ENCODE data around the gene AMOTL2. TPM values are rescaled to one million over a fixed set of nuclear protein-coding genes. Genes with fewer than 3 reads are reported as not detected.

Gene AMOTL2
- total RNA-seq, 4 donors from 2014 or later = 17.9 to 29.9 (median 20.6) TPM

DNA sequence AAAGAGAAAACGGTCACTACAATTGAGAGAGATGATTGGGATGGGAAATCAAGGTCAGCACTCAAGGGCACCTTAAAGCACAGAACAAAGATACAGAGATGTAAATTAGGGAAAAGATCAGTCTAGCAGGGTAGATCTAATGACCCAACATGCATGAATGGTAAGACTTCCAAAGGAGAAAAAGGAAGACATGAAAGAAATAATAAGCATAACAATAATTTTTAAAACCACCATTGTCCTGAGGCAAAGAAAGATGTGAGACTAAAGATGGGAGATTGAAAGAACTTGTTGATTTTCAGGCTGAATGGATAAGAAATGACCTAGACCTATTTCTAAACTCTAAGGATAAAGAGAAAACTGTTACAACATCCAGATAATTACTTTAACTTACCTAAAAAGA, 34.8 kb upstream of the AMOTL2 start:
- intact Hi-C loops (cut with DNase I; ENCODE audit: low total_unique reads) = no loop called here
- no peaks in the 10 kb centered on the region for H3K36me3 ChIP-seq
- no peaks in the 10 kb centered on the region for H3K9me3 ChIP-seq
- ATAC-seq = no peak
- DNase-seq = no peak
- no peak overlapping the region for H3K4me3 ChIP-seq
- in situ Hi-C loops (cut with MboI; ENCODE audit: low sequenced_read_pairs in 4 of 4) = no loop called here
- H3K27me3 ChIP-seq = peaks cover 0 to 7% (median 0%) of the 10 kb centered on the region in 3 donors
- peaks cover 6 to 11% of the 10 kb centered on the region in 2 donors for H3K4me1 ChIP-seq
- TF ChIP-seq, protein P1, sequence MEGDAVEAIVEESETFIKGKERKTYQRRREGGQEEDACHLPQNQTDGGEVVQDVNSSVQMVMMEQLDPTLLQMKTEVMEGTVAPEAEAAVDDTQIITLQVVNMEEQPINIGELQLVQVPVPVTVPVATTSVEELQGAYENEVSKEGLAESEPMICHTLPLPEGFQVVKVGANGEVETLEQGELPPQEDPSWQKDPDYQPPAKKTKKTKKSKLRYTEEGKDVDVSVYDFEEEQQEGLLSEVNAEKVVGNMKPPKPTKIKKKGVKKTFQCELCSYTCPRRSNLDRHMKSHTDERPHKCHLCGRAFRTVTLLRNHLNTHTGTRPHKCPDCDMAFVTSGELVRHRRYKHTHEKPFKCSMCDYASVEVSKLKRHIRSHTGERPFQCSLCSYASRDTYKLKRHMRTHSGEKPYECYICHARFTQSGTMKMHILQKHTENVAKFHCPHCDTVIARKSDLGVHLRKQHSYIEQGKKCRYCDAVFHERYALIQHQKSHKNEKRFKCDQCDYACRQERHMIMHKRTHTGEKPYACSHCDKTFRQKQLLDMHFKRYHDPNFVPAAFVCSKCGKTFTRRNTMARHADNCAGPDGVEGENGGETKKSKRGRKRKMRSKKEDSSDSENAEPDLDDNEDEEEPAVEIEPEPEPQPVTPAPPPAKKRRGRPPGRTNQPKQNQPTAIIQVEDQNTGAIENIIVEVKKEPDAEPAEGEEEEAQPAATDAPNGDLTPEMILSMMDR (IDR thresholded peaks at IDR 0.05 in 4 of 5, conservative IDR thresholded peaks at IDR 0.05 in 1 of 5) = no peak
- no peak overlapping the region for H3K27ac ChIP-seq

DNA sequence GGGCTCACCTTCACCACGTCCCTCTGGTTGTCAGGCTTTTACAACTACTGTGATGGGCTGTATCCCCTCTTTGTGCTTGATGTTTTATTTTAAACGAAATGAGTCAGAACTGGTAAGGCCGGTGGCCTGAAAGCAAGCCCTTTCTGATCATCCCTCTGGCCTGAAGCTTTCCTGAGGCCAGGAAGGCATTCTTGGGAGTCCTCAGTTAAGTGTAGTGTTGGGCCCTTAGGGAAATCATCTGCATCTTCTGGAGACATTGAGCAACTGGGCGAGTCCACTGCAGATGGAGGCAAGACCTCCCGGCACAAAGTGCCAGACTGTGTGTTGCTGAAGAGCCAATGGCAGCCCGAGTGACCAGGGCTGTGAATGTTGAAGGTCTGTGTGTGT, 33.0 kb upstream of the AMOTL2 start:
- H3K4me1 ChIP-seq = peaks cover 6 to 11% of the 10 kb centered on the region in 2 donors
- no peaks in the 10 kb centered on the region for H3K36me3 ChIP-seq
- intact Hi-C loops (cut with DNase I; ENCODE audit: low total_unique reads) (no loop called here), in situ Hi-C loops (cut with MboI; ENCODE audit: low sequenced_read_pairs in 4 of 4) (no loop called here)
- ATAC-seq (peak; percentile 82 to 83), DNase-seq (peak in 1 of 2 donors; percentile 63)
- H3K4me3 ChIP-seq = peak overlapping the region; percentile 44 to 72 (median 56)
- peaks cover 0 to 7% (median under 1%) of the 10 kb centered on the region in 3 donors for H3K27me3 ChIP-seq
- no peaks in the 10 kb centered on the region for H3K9me3 ChIP-seq
- H3K27ac ChIP-seq = peak overlapping the region in 3 of 4 donors; percentile 41 to 61 (median 49)
- TF ChIP-seq, protein P1 (IDR thresholded peaks at IDR 0.05 in 4 of 5, conservative IDR thresholded peaks at IDR 0.05 in 1 of 5) = no peak
- TF ChIP-seq POLR2A (IDR thresholded peaks at IDR 0.05) = no peak

- H3K27ac ChIP-seq = peak overlapping the region in 3 of 4 donors; percentile 41 to 61 (median 49)
- peak; percentile 25 to 43 for ATAC-seq
- H3K27me3 ChIP-seq = peaks cover 0 to 7% (median 5%) of the 10 kb centered on the region in 3 donors
- intact Hi-C loops (cut with DNase I; ENCODE audit: low total_unique reads) (no loop called here), in situ Hi-C loops (cut with MboI; ENCODE audit: low sequenced_read_pairs in 4 of 4) (no loop called here)
- TF ChIP-seq, protein P1 (IDR thresholded peaks at IDR 0.05 in 4 of 5, conservative IDR thresholded peaks at IDR 0.05 in 1 of 5) = no peak
- no peak for TF ChIP-seq POLR2A (IDR thresholded peaks at IDR 0.05)
- peak overlapping the region; percentile 44 to 72 (median 56) for H3K4me3 ChIP-seq
- no peak for DNase-seq
- peaks cover 0 to 3% (median 0%) of the 10 kb centered on the region in 3 donors for H3K9me3 ChIP-seq
- peaks cover 6 to 11% of the 10 kb centered on the region in 2 donors for H3K4me1 ChIP-seq
- no peaks in the 10 kb centered on the region for H3K36me3 ChIP-seq
These were observed 32.3 kb upstream of the AMOTL2 start for GRCh38 chr3:134406331-134407238.

- intact Hi-C loops (cut with DNase I; ENCODE audit: low total_unique reads) = no loop called here
These were observed 30.2 kb upstream of the AMOTL2 start for GRCh38 chr3:134404366-134404885.

More at GRCh38 chr3:134404366-134404885, 30.2 kb upstream of the AMOTL2 start:
- peaks cover 0 to 3% (median 0%) of the 10 kb centered on the region in 3 donors for H3K9me3 ChIP-seq
- DNase-seq = no peak
- H3K4me1 ChIP-seq = peaks cover 6 to 11% of the 10 kb centered on the region in 2 donors
- in situ Hi-C loops (cut with MboI; ENCODE audit: low sequenced_read_pairs in 4 of 4) = no loop called here
- H3K4me3 ChIP-seq = no peak overlapping the region
- ATAC-seq = no peak
- H3K27ac ChIP-seq = no peak overlapping the region
- no peak for TF ChIP-seq POLR2A (IDR thresholded peaks at IDR 0.05)
- TF ChIP-seq, protein P1 (IDR thresholded peaks at IDR 0.05 in 4 of 5, conservative IDR thresholded peaks at IDR 0.05 in 1 of 5) = no peak
- H3K27me3 ChIP-seq = peaks cover 0 to 7% (median 5%) of the 10 kb centered on the region in 3 donors
- H3K36me3 ChIP-seq = no peaks in the 10 kb centered on the region
